ENCODE measurements around the gene SLC39A11.

The SLC39A11 gene

GRCh38 chr17:72760368-72760767, 332.1 kb downstream of the SLC39A11 start:
- TF ChIP-seq CEBPB (IDR thresholded peaks at IDR 0.05) (no peak), EGR1 (IDR thresholded peaks at IDR 0.05) (no peak), YY1 (IDR thresholded peaks at IDR 0.05; ENCODE audit: low read depth) (no peak), REST (IDR thresholded peaks at IDR 0.05; ENCODE audit: low read depth) (no peak), TCF12 (IDR thresholded peaks at IDR 0.05; ENCODE audit: low read depth) (no peak), USF1 (IDR thresholded peaks at IDR 0.05) (no peak), NFIC (IDR thresholded peaks at IDR 0.05) (no peak), EP300 (IDR thresholded peaks at IDR 0.05; ENCODE audit: borderline replicate concordance) (no peak), RAD21 (IDR thresholded peaks at IDR 0.05; ENCODE audit: low read depth) (no peak), CREB1 (IDR thresholded peaks at IDR 0.05; ENCODE audit: low read depth) (no peak), ZBTB7A (IDR thresholded peaks at IDR 0.05; ENCODE audit: low read depth) (no peak), TAF1 (IDR thresholded peaks at IDR 0.05; ENCODE audit: low read depth) (no peak), TEAD4 (IDR thresholded peaks at IDR 0.05) (no peak), MAX (IDR thresholded peaks at IDR 0.05) (no peak), FOXM1 (IDR thresholded peaks at IDR 0.05; ENCODE audit: borderline replicate concordance, low read depth) (no peak)

GRCh38 chr17:72759301-72759700, 333.2 kb downstream of the SLC39A11 start:
- TF ChIP-seq FOXM1 (IDR thresholded peaks at IDR 0.05; ENCODE audit: borderline replicate concordance, low read depth): no peak
- TF ChIP-seq CREB1 (IDR thresholded peaks at IDR 0.05; ENCODE audit: low read depth): no peak
- no peak for TF ChIP-seq CEBPB (IDR thresholded peaks at IDR 0.05)
- TF ChIP-seq TEAD4 (IDR thresholded peaks at IDR 0.05): no peak
- TF ChIP-seq NFIC (IDR thresholded peaks at IDR 0.05): no peak
- TF ChIP-seq YY1 (IDR thresholded peaks at IDR 0.05; ENCODE audit: low read depth): no peak
- TF ChIP-seq USF1 (IDR thresholded peaks at IDR 0.05): no peak
- TF ChIP-seq EGR1 (IDR thresholded peaks at IDR 0.05): no peak
- TF ChIP-seq MAX (IDR thresholded peaks at IDR 0.05): no peak
- no peak for TF ChIP-seq TCF12 (IDR thresholded peaks at IDR 0.05; ENCODE audit: low read depth)
- no peak for TF ChIP-seq RAD21 (IDR thresholded peaks at IDR 0.05; ENCODE audit: low read depth)
- TF ChIP-seq TAF1 (IDR thresholded peaks at IDR 0.05; ENCODE audit: low read depth): no peak
- no peak for TF ChIP-seq EP300 (IDR thresholded peaks at IDR 0.05; ENCODE audit: borderline replicate concordance)
- no peak for TF ChIP-seq ZBTB7A (IDR thresholded peaks at IDR 0.05; ENCODE audit: low read depth)
- TF ChIP-seq REST (IDR thresholded peaks at IDR 0.05; ENCODE audit: low read depth): no peak

- TF ChIP-seq FOXM1 (IDR thresholded peaks at IDR 0.05; ENCODE audit: borderline replicate concordance, low read depth): no peak
- no peak for TF ChIP-seq REST (IDR thresholded peaks at IDR 0.05; ENCODE audit: low read depth)
- TF ChIP-seq RAD21 (IDR thresholded peaks at IDR 0.05; ENCODE audit: low read depth): no peak
- no peak for TF ChIP-seq MAX (IDR thresholded peaks at IDR 0.05)
- TF ChIP-seq CREB1 (IDR thresholded peaks at IDR 0.05; ENCODE audit: low read depth): no peak
- TF ChIP-seq NFIC (IDR thresholded peaks at IDR 0.05): no peak
- TF ChIP-seq EGR1 (IDR thresholded peaks at IDR 0.05): no peak
- no peak for TF ChIP-seq TAF1 (IDR thresholded peaks at IDR 0.05; ENCODE audit: low read depth)
- no peak for TF ChIP-seq ZBTB7A (IDR thresholded peaks at IDR 0.05; ENCODE audit: low read depth)
- TF ChIP-seq USF1 (IDR thresholded peaks at IDR 0.05): no peak
- TF ChIP-seq CEBPB (IDR thresholded peaks at IDR 0.05): no peak
- TF ChIP-seq TCF12 (IDR thresholded peaks at IDR 0.05; ENCODE audit: low read depth): no peak
- TF ChIP-seq EP300 (IDR thresholded peaks at IDR 0.05; ENCODE audit: borderline replicate concordance): no peak
- TF ChIP-seq TEAD4 (IDR thresholded peaks at IDR 0.05): no peak
- no peak for TF ChIP-seq YY1 (IDR thresholded peaks at IDR 0.05; ENCODE audit: low read depth)
These were observed 336.2 kb downstream of the SLC39A11 start for GRCh38 chr17:72756256-72756655.
